HEK293T (cell line): Measurements from ENCODE around the gene PROX2.

ENCODE experiments used
- ARNT ChIP-seq: fragments of 450-650 bp; IDR thresholded peaks from 2 replicates; pipeline ENCODE4 v1.6.1; 2017; ENCODE audit warnings: mild to moderate bottlenecking
- BHLHE40 ChIP-seq: fragments of 450-650 bp; IDR thresholded peaks from 2 replicates; pipeline ENCODE4 v1.6.1; 2016; ENCODE audit warnings: mild to moderate bottlenecking, moderate library complexity, borderline replicate concordance
- ELF4 ChIP-seq: fragments of 450-650 bp; IDR thresholded peaks from 2 replicates; pipeline ENCODE4 v1.6.1; 2017; ENCODE audit warnings: antibody characterized with exemption
- FOXK2 ChIP-seq: fragments of 450-650 bp; IDR thresholded peaks from 2 replicates; pipeline ENCODE4 v1.6.1; 2016; ENCODE audit warnings: mild to moderate bottlenecking
- FOXM1 ChIP-seq: fragments of 450-650 bp; IDR thresholded peaks from 2 replicates; pipeline ENCODE4 v1.6.1; 2017; ENCODE audit warnings: mild to moderate bottlenecking, borderline replicate concordance
- HDGF ChIP-seq: fragments of 450-650 bp; IDR thresholded peaks from 2 replicates; pipeline ENCODE4 v1.6.1; 2017; ENCODE audit warnings: antibody characterized with exemption, borderline replicate concordance
- L3MBTL2 ChIP-seq: fragments of 450-650 bp; conservative IDR thresholded peaks from 2 replicates; pipeline ENCODE4 v1.6.1; 2016; ENCODE audit warnings: mild to moderate bottlenecking
- LEF1 ChIP-seq: fragments of 450-650 bp; IDR thresholded peaks from 2 replicates; pipeline ENCODE4 v1.6.1; 2017; ENCODE audit warnings: mild to moderate bottlenecking, borderline replicate concordance
- NFRKB ChIP-seq: fragments of 450-650 bp; IDR thresholded peaks from 2 replicates; pipeline ENCODE4 v1.6.1; 2016; ENCODE audit warnings: mild to moderate bottlenecking, moderate library complexity
- PKNOX1 ChIP-seq: fragments of 450-650 bp; IDR thresholded peaks from 2 replicates; pipeline ENCODE4 v1.6.1; 2016
- SP1 ChIP-seq: fragments of 450-650 bp; IDR thresholded peaks from 2 replicates; pipeline ENCODE4 v1.6.1; 2017
- TARDBP ChIP-seq: fragments of 450-650 bp; IDR thresholded peaks from 2 replicates; pipeline ENCODE4 v1.6.1; 2016
- ZNF384 ChIP-seq: fragments of 450-650 bp; IDR thresholded peaks from 2 replicates; pipeline ENCODE4 v1.6.1; 2016

- TF ChIP-seq ARNT = no peak
- TF ChIP-seq FOXK2 = no peak
- no peak for TF ChIP-seq ZNF384
- TF ChIP-seq SP1 = no peak
- TF ChIP-seq BHLHE40 = no peak
- no peak for TF ChIP-seq FOXM1
- TF ChIP-seq L3MBTL2 = no peak
- no peak for TF ChIP-seq PKNOX1
- TF ChIP-seq HDGF = no peak
- no peak for TF ChIP-seq LEF1
- no peak for TF ChIP-seq TARDBP
- no peak for TF ChIP-seq NFRKB
- no peak for TF ChIP-seq ELF4
Measured at GRCh38 chr14:74835645-74836250, 40.2 kb downstream of the PROX2 start.
